H1 (cell line): Measurements from ENCODE around the gene DPF3. TPM values are rescaled to one million over a fixed set of nuclear protein-coding genes. Genes with fewer than 3 reads are reported as not detected.

Experiments used
- CTCF ChIA-PET: fragments of 300-600 bp; sonication (Branson Sonifier 250); formaldehyde crosslinking; loops from one replicate; lab custom pipeline; 2021; ENCODE audit not compliant: partially characterized antibody; lab: Charles Lee
- POLR2A ChIA-PET: fragments of 300-600 bp; sonication (Branson Sonifier 250); formaldehyde crosslinking; loops from one replicate; lab custom pipeline; 2021; ENCODE audit warnings: inconsistent platforms; ENCODE audit not compliant: partially characterized antibody; lab: Charles Lee
- DNase-seq, 2 experiments: peaks; one replicate each; pipeline versions ENCODE4 v3.0.0 to v3.0.0-alpha.2; 2010 to 2022; ENCODE audit warnings: low spot score in 2 of 2, low read depth in 1 of 2, mixed read lengths in 1 of 2
- FAIRE-seq: peaks from 2 replicates; lab custom pipeline; 2011; peaks lifted over from hg19 to GRCh38; lab: Jason Lieb, UNC
- H2AFZ ChIP-seq: 2 replicates; pipeline ENCODE4 v1.8.1; 2012; ENCODE audit warnings: low read length, inconsistent platforms
- H2AK5ac ChIP-seq: 2 replicates; pipeline ENCODE4 v1.6.1; 2013; ENCODE audit warnings: low read depth, low read length
- H2BK120ac ChIP-seq: replicated peaks from 2 replicates; pipeline ENCODE3; 2013; ENCODE audit warnings: low read depth, low read length, inconsistent platforms
- H2BK12ac ChIP-seq: 2 replicates; pipeline ENCODE4 v1.6.1; 2013; ENCODE audit warnings: low read depth, low read length
- H2BK15ac ChIP-seq: 2 replicates; pipeline ENCODE4 v1.6.1; 2013; ENCODE audit warnings: low read length
- H2BK20ac ChIP-seq: 2 replicates; pipeline ENCODE4 v1.6.1; 2013; ENCODE audit warnings: low read length
- H2BK5ac ChIP-seq: 2 replicates; pipeline ENCODE4 v1.6.1; 2013; ENCODE audit warnings: low read depth, low read length
- H3K14ac ChIP-seq: 2 replicates; pipeline ENCODE4 v1.6.1; 2013; ENCODE audit warnings: inconsistent platforms; ENCODE audit not compliant: insufficient read length
- H3K18ac ChIP-seq: 2 replicates; pipeline ENCODE4 v1.6.1; 2013; ENCODE audit warnings: low read length; ENCODE audit errors: extremely low read depth
- H3K23ac ChIP-seq: 2 replicates; pipeline ENCODE4 v1.6.1; 2013; ENCODE audit warnings: inconsistent platforms; ENCODE audit not compliant: insufficient read length
- H3K23me2 ChIP-seq: 2 replicates; pipeline ENCODE4 v1.6.1; 2013; ENCODE audit warnings: low read depth, low read length
- H3K27ac ChIP-seq: 2 replicates; pipeline ENCODE4 v1.6.1; 2011; ENCODE audit warnings: low read depth, low read length, inconsistent platforms
- H3K27me3 ChIP-seq, 4 experiments: replicated peaks in 1 of 4; 1 replicate in 1 of 4; 2 replicates in 3 of 4; pipeline versions ENCODE4 v1.6.1 to v1.8.1; 2011 to 2013; ENCODE audit warnings: low read length in 3 of 4, mild to moderate bottlenecking in 3 of 4, inconsistent platforms in 2 of 4, mixed read lengths in 2 of 4, moderate library complexity in 1 of 4; ENCODE audit not compliant: control insufficient read depth in 3 of 4, insufficient read depth in 3 of 4; ENCODE audit errors: extremely low read depth in 1 of 4
- H3K36me3 ChIP-seq, 4 experiments: 2 replicates each; pipeline versions ENCODE4 v1.6.1 to v1.8.1; 2011 to 2013; ENCODE audit warnings: mild to moderate bottlenecking in 4 of 4, low read length in 3 of 4, moderate library complexity in 2 of 4, control low read depth in 1 of 4, inconsistent platforms in 1 of 4; ENCODE audit not compliant: insufficient read depth in 4 of 4, control insufficient read depth in 2 of 4
- H3K4ac ChIP-seq: replicated peaks from 2 replicates; pipeline ENCODE3; 2013; ENCODE audit warnings: low read length, low read depth, mixed read lengths, inconsistent platforms; ENCODE audit not compliant: insufficient read length
- H3K4me1 ChIP-seq, 4 experiments: replicated peaks in 1 of 4; 1 replicate in 1 of 4; 2 replicates in 3 of 4; pipeline versions ENCODE4 v1.6.1 to v1.8.1; 2011 to 2013; ENCODE audit warnings: low read length in 3 of 4, inconsistent platforms in 2 of 4, mixed read lengths in 1 of 4; ENCODE audit not compliant: insufficient read depth in 4 of 4, control insufficient read depth in 3 of 4
- H3K4me2 ChIP-seq, 2 experiments: 2 replicates each; pipeline versions ENCODE4 v1.6.1 to v1.8.1; 2011 to 2013; ENCODE audit warnings: low read depth in 2 of 2, low read length in 2 of 2, control low read depth in 1 of 2, inconsistent platforms in 1 of 2, mild to moderate bottlenecking in 1 of 2; ENCODE audit not compliant: insufficient read depth in 1 of 2
- H3K4me3 ChIP-seq, 4 experiments: fragments of 200-600, 300-600 bp in 1 of 4; sonication (generic), shearing (Covaris generic), sonication (Bioruptor Twin) in 1 of 4; 2 replicates each; pipeline versions ENCODE4 v1.5.1 to v1.8.1; 2011 to 2016; ENCODE audit warnings: low read length in 4 of 4, low read depth in 3 of 4, control low read depth in 2 of 4, inconsistent platforms in 2 of 4, mild to moderate bottlenecking in 2 of 4, mixed read lengths in 1 of 4, moderate library complexity in 1 of 4; ENCODE audit not compliant: insufficient read depth in 2 of 4; ENCODE audit errors: extremely low read depth in 1 of 4
- H3K56ac ChIP-seq: replicated peaks from 2 replicates; pipeline ENCODE3; 2013; ENCODE audit warnings: low read depth, mild to moderate bottlenecking, mixed read lengths, low read length, inconsistent platforms; ENCODE audit not compliant: insufficient read length
- H3K79me1 ChIP-seq: 2 replicates; pipeline ENCODE4 v1.6.1; 2013; ENCODE audit warnings: low read depth, low read length, control low read depth
- H3K79me2 ChIP-seq, 2 experiments: 2 replicates each; pipeline versions ENCODE4 v1.6.1 to v1.8.1; 2012 to 2013; ENCODE audit warnings: low read length in 2 of 2, mild to moderate bottlenecking in 2 of 2, inconsistent platforms in 1 of 2; ENCODE audit not compliant: insufficient read depth in 2 of 2, control insufficient read depth in 1 of 2
- H3K9ac ChIP-seq, 4 experiments: replicated peaks in 1 of 4; 1 replicate in 1 of 4; 2 replicates in 3 of 4; pipeline versions ENCODE4 v1.6.1 to v1.8.1; 2011 to 2013; ENCODE audit warnings: low read depth in 3 of 4, low read length in 3 of 4, control low read depth in 2 of 4, mild to moderate bottlenecking in 2 of 4, moderate library complexity in 2 of 4, inconsistent platforms in 1 of 4; ENCODE audit errors: extremely low read depth in 1 of 4
- H3K9me3 ChIP-seq, 2 experiments: 2 replicates each; pipeline versions ENCODE4 v1.6.1 to v1.8.1; 2012 to 2013; ENCODE audit warnings: mild to moderate bottlenecking in 2 of 2, moderate library complexity in 2 of 2, control low read depth in 1 of 2, inconsistent platforms in 1 of 2, low read depth in 1 of 2, low read length in 1 of 2, mixed read lengths in 1 of 2; ENCODE audit not compliant: insufficient read depth in 2 of 2
- H4K20me1 ChIP-seq, 2 experiments: replicated peaks in 1 of 2; 2 replicates each; pipeline versions ENCODE3 to v1.8.1; 2011 to 2013; ENCODE audit warnings: inconsistent platforms in 2 of 2, low read length in 2 of 2, mild to moderate bottlenecking in 1 of 2; ENCODE audit not compliant: insufficient read depth in 2 of 2, control insufficient read depth in 1 of 2
- H4K5ac ChIP-seq: 2 replicates; pipeline ENCODE4 v1.6.1; 2013; ENCODE audit warnings: low read length, low read depth, mixed read lengths, inconsistent platforms; ENCODE audit not compliant: insufficient read length
- H4K8ac ChIP-seq: 2 replicates; pipeline ENCODE4 v1.8.0; 2013; ENCODE audit warnings: mild to moderate bottlenecking, moderate library complexity, low read length, inconsistent platforms; ENCODE audit not compliant: insufficient read depth; ENCODE audit errors: extremely low read depth
- H4K91ac ChIP-seq: replicated peaks from 2 replicates; pipeline ENCODE3; 2013; ENCODE audit warnings: low read length, mixed read lengths, inconsistent platforms; ENCODE audit not compliant: insufficient read length
- EGR1 ChIP-seq: IDR thresholded peaks from 2 replicates; pipeline ENCODE4 v1.6.1; 2011; ENCODE audit warnings: low read depth, low read length, borderline replicate concordance
- JUND ChIP-seq: IDR thresholded peaks from 2 replicates; pipeline ENCODE4 v1.6.1; 2011; ENCODE audit warnings: mild to moderate bottlenecking, improper control_type of control experiment, low read length
- RNF2 ChIP-seq: fragments of 200-900, 300-1000 bp; sonication (generic); IDR thresholded peaks from 2 replicates; pipeline ENCODE4 v1.7.1; 2016; ENCODE audit warnings: borderline replicate concordance, low read depth, mild to moderate bottlenecking, antibody characterized with exemption, low read length; ENCODE audit not compliant: poor library complexity, severe bottlenecking; ENCODE audit errors: missing control alignments
- RXRA ChIP-seq: IDR thresholded peaks from 2 replicates; pipeline ENCODE4 v1.6.1; 2011; ENCODE audit warnings: low read depth, mild to moderate bottlenecking, low read length, moderate library complexity; ENCODE audit not compliant: insufficient read depth
- SAP30 ChIP-seq: fragments of 300-600 bp; sonication (generic); IDR thresholded peaks from 2 replicates; pipeline ENCODE4 v1.7.1; 2012; ENCODE audit warnings: low read length, moderate library complexity, mild to moderate bottlenecking, inconsistent platforms; ENCODE audit not compliant: insufficient read depth, insufficient replicate concordance
- SP1 ChIP-seq: IDR thresholded peaks from 2 replicates; pipeline ENCODE4 v1.6.1; 2011; ENCODE audit warnings: low read depth, low read length
- TAF1 ChIP-seq: IDR thresholded peaks from 2 replicates; pipeline ENCODE4 v1.6.1; 2011; ENCODE audit warnings: mild to moderate bottlenecking, low read depth, low read length
- TEAD4 ChIP-seq: IDR thresholded peaks from 2 replicates; pipeline ENCODE4 v1.6.1; 2012; ENCODE audit warnings: low read depth, low read length, inconsistent platforms, mixed read lengths
- YY1 ChIP-seq: IDR thresholded peaks from 2 replicates; pipeline ENCODE4 v1.6.1; 2011; ENCODE audit warnings: low read depth, mild to moderate bottlenecking, low read length
- WGBS, 2 experiments: shearing (Covaris generic) in 1 of 2; methylation state at CpG; one replicate each; pipeline versions ENCODE4 v1.1.6 to v1.1.7; 2013 to 2015; ENCODE audit warnings: low lambda C conversion rate in 2 of 2, mixed read lengths in 2 of 2, inconsistent platforms in 1 of 2, low coverage in 1 of 2, missing lambda C conversion rate in 1 of 2; ENCODE audit not compliant: insufficient replicate concordance in 2 of 2, insufficient coverage in 1 of 2, insufficient read length in 1 of 2; ENCODE audit errors: extremely low coverage in 1 of 2, missing lambda C conversion rate in 1 of 2; 5-methylcytosine and 5-hydroxymethylcytosine counted together
- long read RNA-seq, 2 experiments: library from RNA in 1 of 2; library from capped mRNA in 1 of 2; stranded (forward); transcript quantifications; one replicate each; pipeline ENCODE4 v2.0.0, GENCODE V29; 2021; ENCODE audit warnings: inconsistent platforms in 1 of 2
- polyA minus RNA-seq, 3 experiments: library from RNA; depleted of rRNA, polyadenylated mRNA; stranded (reverse); fragments of >200 nt; gene quantifications; 1 replicate in 2 of 3; 2 replicates in 1 of 3; pipeline ENCODE4 v1.2.3, GENCODE V29; 2011
- polyA plus RNA-seq, 7 experiments: library from polyadenylated mRNA; depleted of rRNA in 3 of 7; stranded (reverse) in 5 of 7; unstranded in 2 of 7; fragments of >200 nt in 5 of 7; fragments of 200-250 nt in 2 of 7; gene quantifications; 1 replicate in 5 of 7; 2 replicates in 1 of 7; 4 replicates in 1 of 7; pipeline versions ENCODE4 v1.2.1 to v1.2.3, GENCODE V29; 2011 to 2013; ENCODE audit warnings: missing spikeins in 2 of 7, mixed read lengths in 2 of 7
- total RNA-seq: library from RNA; stranded (reverse); fragmentation: NEBNext Ultra II Directional; extraction: Animal tissue kit (Norgen Biotek cat#: 25700); gene quantifications from 2 replicates; pipeline ENCODE4 v1.2.1, GENCODE V29; 2021

Gene DPF3
- total RNA-seq (0.08 and 0.19 TPM in 2 replicates), polyA plus RNA-seq (2011; rRNA removed) (0.03 TPM in 1 of 2 replicates, not detected in the other), polyA minus RNA-seq (2011; rRNA and poly(A)+ RNA removed) (0.22 and 0.49 TPM in 2 replicates)
- polyA plus RNA-seq (2011; cell fraction: cytosol; rRNA removed) = 0.08 TPM
- 0.19 TPM for polyA plus RNA-seq (2011; cell fraction: nucleus; rRNA removed)
- polyA plus RNA-seq (2012, experiment 1 of 2) = 0.06 TPM in 1 of 4 replicates, not detected in the others
- not detected for polyA plus RNA-seq (2012, experiment 2 of 2)
- polyA plus RNA-seq (2013, experiment 1 of 2) = 0.16 TPM
- 0.07 TPM for polyA plus RNA-seq (2013, experiment 2 of 2)
- not detected for polyA minus RNA-seq (2011; cell fraction: cytosol; rRNA and poly(A)+ RNA removed)
- polyA minus RNA-seq (2011; cell fraction: nucleus; rRNA and poly(A)+ RNA removed) = 0.40 TPM
- long read RNA-seq, experiment 1 = 0 reads
- long read RNA-seq, experiment 2 = 0 reads

DNA sequence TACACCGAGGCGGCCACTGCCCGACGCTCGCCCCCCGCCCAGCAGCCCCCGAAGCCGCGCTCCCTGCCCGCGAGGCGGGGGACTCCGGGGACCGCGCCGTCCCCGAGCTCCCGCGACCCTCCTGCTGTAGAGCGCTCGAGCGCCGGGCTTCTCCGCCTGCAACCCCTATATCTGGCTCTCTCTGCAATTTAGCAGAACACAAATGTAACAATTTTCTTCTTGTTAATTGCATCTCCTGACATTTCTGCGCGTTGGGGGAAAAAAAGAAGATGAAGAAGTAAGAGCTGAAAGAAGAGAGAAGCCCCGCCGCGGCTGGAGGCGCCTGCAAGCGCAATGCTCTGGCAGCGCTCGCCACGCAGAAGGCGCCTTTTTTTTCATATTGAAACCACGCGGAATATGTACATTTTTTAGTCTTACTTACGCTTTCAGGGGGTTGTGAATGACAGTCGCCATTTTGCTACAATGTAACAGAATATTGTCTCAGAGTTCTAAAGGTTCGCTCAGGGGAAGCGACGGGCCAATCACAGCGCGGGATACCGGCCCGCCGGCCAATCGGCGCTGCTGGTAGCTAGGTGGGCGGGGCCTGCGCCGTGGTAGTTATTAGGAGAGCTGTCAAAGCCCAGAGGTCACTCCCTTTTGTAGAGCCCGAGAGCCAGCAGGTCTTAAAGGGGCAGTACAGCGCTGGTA, at the start of gene DPF3:
Gene DPF3, minus strand, starts transcription at position 466 of the 687 bp plus-strand sequence. Its CDS starts 13 bp downstream, at position 453.
- Histone ChIP-seq H3K9ac (no peak within 1 kb of the TSS; a peak in 1 of 7 replicates), H4K91ac (no peak within 1 kb of the TSS), H3K18ac (no peak within 1 kb of the TSS), H3K27ac (no peak within 1 kb of the TSS), H3K4me2 (peak within 1 kb of the TSS; percentile 93 to 99), H2BK20ac (no peak within 1 kb of the TSS), H4K5ac (no peak within 1 kb of the TSS), H3K36me3 (no peaks in the 10 kb centered on the region), H2BK120ac (no peak within 1 kb of the TSS), H2AK5ac (no peak within 1 kb of the TSS), H2BK5ac (no peak within 1 kb of the TSS), H3K4me1 (peaks cover 12 to 24% (median 14%) of the 10 kb centered on the region in 4 experiments), H3K4me3 (peak within 1 kb of the TSS; percentile 58 to 83 (median 68)), H2BK12ac (no peak within 1 kb of the TSS), H3K23ac (no peak within 1 kb of the TSS), H3K56ac (no peak within 1 kb of the TSS), H3K9me3 (no peaks in the 10 kb centered on the region), H2AFZ (peak within 1 kb of the TSS; percentile 1; the same call in 1 of the 2 replicates), H3K79me1 (no peaks in the 10 kb centered on the region), H4K20me1 (no peaks in the 10 kb centered on the region), H3K23me2 (peaks cover 14% of the 10 kb centered on the region), H2BK15ac (no peak within 1 kb of the TSS), H4K8ac (no peak within 1 kb of the TSS), H3K27me3 (peaks cover 20 to 59% (median 52%) of the 10 kb centered on the region in 4 experiments), H3K4ac (no peak within 1 kb of the TSS), H3K79me2 (no peaks in the 10 kb centered on the region), H3K14ac (no peak within 1 kb of the TSS)
- ChIA-PET CTCF (interaction anchor here (0.6 to 2.0 kb wide), 9 partner anchors 9 to 380 kb away, joined by 3 to 9 read pairs (median 4); no protein-coding TSS in a partner anchor), POLR2A (interaction anchor here (0.7 to 1.5 kb wide), 3 partner anchors 18 to 183 kb away, joined by 3 to 7 read pairs (median 3); no protein-coding TSS in a partner anchor)
- DNase-seq = peak; percentile 80 to 96
- peak; percentile 42 for FAIRE-seq
- 1% methylated on average over 27 of the region's 54 CpGs; no CpG with 5 or more reads in 1 of the 2 experiments for WGBS, 2 experiments
- TF ChIP-seq YY1 = peak; percentile 54; the same call in 1 of the 2 replicates
- no peak for TF ChIP-seq TEAD4
- TF ChIP-seq SP1 = peak; percentile 82; the same call in 1 of the 2 replicates
- TF ChIP-seq TAF1 = 0 out of 2 replicates have a peak, but pooled peaks have one; percentile 43
- no peak for TF ChIP-seq RXRA
- TF ChIP-seq RNF2 = peak; percentile 55
- no peak for TF ChIP-seq JUND
- peak; percentile 58 for TF ChIP-seq SAP30
- 0 out of 2 replicates have a peak, but pooled peaks have one; percentile 57 for TF ChIP-seq EGR1
